HepG2 (cell line): ENCODE results near the gene LRRC27. TPM values are rescaled to one million over a fixed set of nuclear protein-coding genes. Genes with fewer than 3 reads are reported as not detected.

Experiments used
- ATAC-seq: fragments of 200-7000 bp; cut with Tn5 transposase; 3 replicates; pipeline ENCODE4 v1.9.1; 2020; ENCODE audit warnings: mild to moderate bottlenecking, moderate library complexity
- BruUV-seq: library from RNA; stranded (reverse); fragments of 400-500 nt; replicated peaks from 2 replicates; lab custom pipeline; 2021; lab: Mats Ljungman, UMichigan
- CTCF ChIA-PET: fragments of 300-600 bp; formaldehyde crosslinking; extraction: SDS; loops from one replicate; lab custom pipeline; 2021; ENCODE audit warnings: low total read pairs, inconsistent platforms, low intra/inter-chr PET ratio; lab: Yijun Ruan, JAX
- POLR2A ChIA-PET: fragments of 350-600 bp; sonication (Branson Sonifier 250); formaldehyde crosslinking; loops from one replicate; lab custom pipeline; 2020; ENCODE audit warnings: antibody characterized with exemption, inconsistent platforms; lab: Yijun Ruan, JAX
- DNase-seq: peaks from one replicate; pipeline ENCODE4 v3.0.0-alpha.2; 2015; ENCODE audit warnings: low spot score
- FAIRE-seq: peaks from 3 replicates; lab custom pipeline; 2011; peaks lifted over from hg19 to GRCh38; lab: Jason Lieb, UNC
- H2AFZ ChIP-seq: one replicate; pipeline ENCODE4 v1.6.1; 2011; ENCODE audit warnings: low read length, inconsistent platforms
- H3K27ac ChIP-seq: fragments of 300-600 bp; 3 replicates; pipeline ENCODE4 v1.8.0; 2011; ENCODE audit warnings: mixed run types, mild to moderate bottlenecking, mixed read lengths, low read length, inconsistent platforms; ENCODE audit not compliant: insufficient read depth; ENCODE audit errors: extremely low read length
- H3K27me3 ChIP-seq, 2 experiments: fragments of 200-600 bp in 1 of 2; 2 replicates in 1 of 2; 3 replicates in 1 of 2; pipeline versions ENCODE4 v1.6.0 to v1.8.0; 2011; ENCODE audit warnings: low read length in 2 of 2, mild to moderate bottlenecking in 2 of 2, moderate library complexity in 2 of 2, inconsistent platforms in 1 of 2; ENCODE audit not compliant: insufficient read depth in 2 of 2, control insufficient read depth in 1 of 2
- H3K36me3 ChIP-seq, 2 experiments: fragments of 200-600 bp in 1 of 2; replicated peaks in 1 of 2; 2 replicates in 1 of 2; 3 replicates in 1 of 2; pipeline versions ENCODE4 v1.5.1 to v1.8.0; 2011; ENCODE audit warnings: low read length in 2 of 2, inconsistent platforms in 1 of 2; ENCODE audit not compliant: insufficient read depth in 2 of 2, control insufficient read depth in 1 of 2
- H3K4me1 ChIP-seq: 2 replicates; pipeline ENCODE4 v1.5.1; 2012; ENCODE audit warnings: low read length, inconsistent platforms; ENCODE audit not compliant: insufficient read depth
- H3K4me2 ChIP-seq: 2 replicates; pipeline ENCODE4 v1.6.0; 2011; ENCODE audit warnings: low read depth, low read length, inconsistent platforms
- H3K4me3 ChIP-seq, 3 experiments: fragments of 200-600 bp in 1 of 3; sonication (generic), shearing (Covaris generic) in 1 of 3; replicated peaks in 1 of 3; 2 replicates each; pipeline ENCODE4 v1.5.1; 2011 to 2016; ENCODE audit warnings: low read length in 3 of 3, inconsistent platforms in 2 of 3, low read depth in 2 of 3, mild to moderate bottlenecking in 2 of 3, control low read depth in 1 of 3, mixed read lengths in 1 of 3; ENCODE audit not compliant: insufficient read depth in 1 of 3
- H3K79me2 ChIP-seq: one replicate; pipeline ENCODE4 v1.6.1; 2011; ENCODE audit warnings: low read length, inconsistent platforms; ENCODE audit not compliant: insufficient read depth
- H3K9ac ChIP-seq: 2 replicates; pipeline ENCODE4 v1.6.0; 2011; ENCODE audit warnings: mild to moderate bottlenecking, low read depth, low read length, inconsistent platforms; ENCODE audit not compliant: insufficient read depth
- H3K9me3 ChIP-seq: 2 replicates; pipeline ENCODE4 v1.5.1; 2012; ENCODE audit warnings: mild to moderate bottlenecking, low read length
- H4K20me1 ChIP-seq: 2 replicates; pipeline ENCODE4 v1.6.0; 2011; ENCODE audit warnings: inconsistent platforms, mild to moderate bottlenecking, low read length, moderate library complexity; ENCODE audit not compliant: insufficient read depth
- ARNT2 ChIP-seq: sonication (generic); formaldehyde crosslinking; IDR thresholded peaks from 2 replicates; pipeline ENCODE4 v1.8.0; 2022; ENCODE audit warnings: mild to moderate bottlenecking, low read depth, missing genetic modification reagents, moderate library complexity
- CBX5 ChIP-seq: sonication (generic); formaldehyde crosslinking; IDR thresholded peaks from 2 replicates; pipeline ENCODE4 v1.4.0; 2020; ENCODE audit warnings: missing genetic modification reagents, borderline replicate concordance
- CEBPB ChIP-seq: IDR thresholded peaks from 2 replicates; pipeline ENCODE4 v1.6.1; 2011; ENCODE audit warnings: low read depth, low read length, improper control_type of control experiment, borderline replicate concordance
- FOXA1 ChIP-seq, 2 experiments: fragments of 450-650 bp in 1 of 2; sonication (generic) in 1 of 2; formaldehyde crosslinking in 1 of 2; IDR thresholded peaks; 2 replicates each; pipeline versions ENCODE4 v1.4.0 to v1.6.1; 2016 to 2020; ENCODE audit warnings: missing genetic modification reagents in 1 of 2
- FOXM1 ChIP-seq: sonication (generic); formaldehyde crosslinking; IDR thresholded peaks from 2 replicates; pipeline ENCODE4 v1.5.0; 2020; ENCODE audit warnings: missing genetic modification reagents
- FOXP1 ChIP-seq, 2 experiments: fragments of 450-650 bp in 1 of 2; IDR thresholded peaks; 2 replicates each; pipeline ENCODE4 v1.6.1; 2017 to 2018; ENCODE audit warnings: antibody characterized with exemption in 1 of 2
- HDAC1 ChIP-seq: sonication (generic); formaldehyde crosslinking; IDR thresholded peaks from 2 replicates; pipeline ENCODE4 v1.5.1; 2020; ENCODE audit warnings: mild to moderate bottlenecking, missing genetic modification reagents
- KAT2B ChIP-seq: fragments of 150-350 bp; IDR thresholded peaks from 2 replicates; pipeline ENCODE4 v1.6.1; 2014; ENCODE audit warnings: low read depth, low read length, borderline replicate concordance
- TEAD2 ChIP-seq: sonication (generic); formaldehyde crosslinking; IDR thresholded peaks from 2 replicates; pipeline ENCODE4 v1.9.0; 2021; ENCODE audit warnings: missing genetic modification reagents
- TSC22D2 ChIP-seq: sonication (generic); formaldehyde crosslinking; IDR thresholded peaks from 2 replicates; pipeline ENCODE4 v1.5.1; 2020; ENCODE audit warnings: missing genetic modification reagents, mild to moderate bottlenecking, borderline replicate concordance
- ZNF678 ChIP-seq: sonication (generic); formaldehyde crosslinking; IDR thresholded peaks from 2 replicates; pipeline ENCODE4 v1.4.0; 2020; ENCODE audit warnings: mild to moderate bottlenecking, missing genetic modification reagents
- ZNF713 ChIP-seq: sonication (generic); formaldehyde crosslinking; IDR thresholded peaks from 2 replicates; pipeline ENCODE4 v1.4.0; 2020; ENCODE audit warnings: mild to moderate bottlenecking, missing genetic modification reagents
- ZNF761 ChIP-seq: sonication (generic); formaldehyde crosslinking; conservative IDR thresholded peaks from 2 replicates; pipeline ENCODE4 v1.4.0; 2020; ENCODE audit warnings: mild to moderate bottlenecking, missing genetic modification reagents
- ZNF773 ChIP-seq: sonication (generic); formaldehyde crosslinking; IDR thresholded peaks from 2 replicates; pipeline ENCODE4 v1.4.0; 2020; ENCODE audit warnings: missing genetic modification reagents, borderline replicate concordance
- WGBS: methylation state at CpG from one replicate; pipeline ENCODE4 v1.1.6; 2017; ENCODE audit warnings: low lambda C conversion rate; 5-methylcytosine and 5-hydroxymethylcytosine counted together
- in situ Hi-C: cut with HindIII; loops from 2 replicates; pipeline ENCODE4 v1.10.0; 2017; ENCODE audit warnings: low pct_unique_long_range_greater_than_20kb; ENCODE audit not compliant: extremely low pct_ligation_motif_present
- intact Hi-C: fragments of 100-400 bp; cut with micrococcal nuclease; formaldehyde crosslinking; loops from one replicate; pipeline ENCODE4 v1.10.0; 2022; ENCODE audit not compliant: unreplicated experiment
- polyA plus RNA-seq, 8 experiments: library from polyadenylated mRNA; depleted of rRNA in 3 of 8; stranded (reverse) in 7 of 8; unstranded in 1 of 8; fragments of >200 nt; fragmentation: Illumina TruSeq in 4 of 8; extraction: Trizol in 4 of 8; gene quantifications; 2 replicates each; pipeline versions ENCODE4 v1.2.1 to v1.2.3, GENCODE V29; 2011 to 2016; ENCODE audit warnings: low read depth in 4 of 8, missing spikeins in 1 of 8, mixed read lengths in 1 of 8; ENCODE audit not compliant: insufficient read depth in 1 of 8
- total RNA-seq, 5 experiments: library from RNA; depleted of rRNA; stranded (reverse); fragments of >200 nt; fragmentation: Illumina TruSeq; extraction: Trizol; gene quantifications; 2 replicates each; pipeline ENCODE4 v1.2.3, GENCODE V29; 2016; ENCODE audit warnings: low read depth in 1 of 5
- TF ChIP-seq, protein P1 (sequence below): sonication (generic); formaldehyde crosslinking; IDR thresholded peaks from 2 replicates; pipeline ENCODE4 v1.4.0; 2020; ENCODE audit warnings: missing genetic modification reagents, mild to moderate bottlenecking, borderline replicate concordance
- TF ChIP-seq, protein P2 (sequence below): IDR thresholded peaks from 2 replicates; pipeline ENCODE4 v1.6.1; 2016; ENCODE audit warnings: low read depth, borderline replicate concordance

Gene LRRC27
- total and polyA plus RNA-seq, 2 of the 13 experiments (the other 11 are each of a cell fraction or from before 2014, with no cell fraction given): 4.2 to 4.6 TPM

DNA sequence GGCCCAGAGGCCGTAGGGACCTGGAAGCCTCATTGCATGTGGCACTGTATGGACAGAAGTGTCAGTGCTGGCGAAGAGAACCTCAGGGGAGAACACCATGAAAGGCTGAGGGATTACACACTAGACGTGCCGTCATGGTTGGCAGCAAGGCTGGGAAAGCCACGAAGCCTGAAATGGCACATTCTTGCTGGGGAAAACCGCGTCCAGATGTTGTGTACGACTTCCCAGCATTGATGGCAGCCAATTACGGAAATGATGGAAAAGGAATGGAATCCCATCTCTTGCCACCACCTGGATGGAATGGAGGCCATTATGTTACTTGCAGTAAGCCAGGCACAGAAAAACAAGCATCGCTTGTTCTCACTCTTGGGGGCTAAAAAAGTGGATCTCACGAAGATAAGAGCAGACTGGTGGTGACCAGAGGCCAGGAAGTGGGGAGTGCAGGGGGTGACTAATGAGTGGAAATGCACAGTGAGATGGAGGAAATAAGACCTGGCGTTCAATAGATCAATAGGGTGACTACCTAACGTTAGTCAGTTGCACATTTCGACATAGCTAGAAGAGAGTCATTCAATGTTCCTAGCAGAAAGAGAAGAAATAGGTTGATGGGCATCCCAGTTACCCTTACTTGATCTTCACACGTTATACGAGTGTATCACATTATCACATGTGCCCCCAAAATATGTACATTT lies 50.4 kb downstream of the LRRC27 start:
- Histone ChIP-seq H3K9ac (no peak overlapping the region), H3K36me3 (no peaks in the 10 kb centered on the region), H4K20me1 (no peaks in the 10 kb centered on the region), H2AFZ (no peak overlapping the region), H3K4me1 (peaks cover 39% of the 10 kb centered on the region), H3K9me3 (no peaks in the 10 kb centered on the region), H3K79me2 (no peaks in the 10 kb centered on the region), H3K27me3 (peaks cover 3 to 33% of the 10 kb centered on the region in 2 experiments; a peak in 2 of 5 replicates), H3K27ac (no peak overlapping the region), H3K4me3 (no peak overlapping the region), H3K4me2 (no peak overlapping the region)
- BruUV-seq: no TSS peak
- CTCF ChIA-PET: no interaction called here
- DNase-seq (no peak), ATAC-seq (no peak), FAIRE-seq (no peak)
- intact Hi-C loops: no loop called here
- 52% methylated on average over 16 of the region's 16 CpGs for WGBS
- POLR2A ChIA-PET: no interaction called here
- in situ Hi-C loops: loop anchor here (10.0 kb wide), 1 partner anchor 252 kb away; no protein-coding TSS in a partner anchor
- TF ChIP-seq FOXP1 (IDR thresholded peaks at IDR 0.05): no peak
- no peak for TF ChIP-seq FOXP1 (CRISPR knock-in tag; IDR thresholded peaks at IDR 0.05)
- TF ChIP-seq FOXM1 (CRISPR knock-in tag): no peak
- peak; percentile 75; the same call in 1 of the 2 replicates for TF ChIP-seq KAT2B
- TF ChIP-seq ZNF773 (CRISPR knock-in tag): no peak
- TF ChIP-seq ZNF678 (CRISPR knock-in tag): no peak
- TF ChIP-seq CEBPB: peak; percentile 35; the same call in 1 of the 2 replicates
- TF ChIP-seq FOXA1 (IDR thresholded peaks at IDR 0.05): no peak
- no peak for TF ChIP-seq FOXA1 (CRISPR knock-in tag; IDR thresholded peaks at IDR 0.05)

DNA sequence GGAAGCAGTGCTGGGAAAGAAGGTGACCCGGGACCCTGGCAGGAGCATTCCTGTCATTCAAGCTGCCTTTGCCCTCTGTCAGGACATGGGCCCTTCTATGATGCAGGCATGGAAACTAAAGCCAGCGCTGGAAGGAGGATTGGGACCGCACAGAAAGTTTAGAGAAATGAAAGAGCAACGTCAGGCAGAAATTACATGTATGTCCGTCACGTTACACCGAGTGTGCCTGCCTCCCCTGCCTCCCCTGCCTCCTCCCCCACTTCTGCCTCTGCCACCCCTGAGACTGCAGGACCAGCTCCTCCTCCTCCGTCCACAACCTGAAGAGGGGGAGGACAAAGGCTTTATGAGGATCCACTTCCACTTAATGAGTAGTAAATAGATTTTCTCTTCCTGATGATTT lies 51.1 kb downstream of the LRRC27 start:
- no TSS peak for BruUV-seq
- DNase-seq (no peak), ATAC-seq (no peak; the same call in 2 of the 3 replicates), FAIRE-seq (no peak)
- CTCF ChIA-PET: no interaction called here
- Histone ChIP-seq H2AFZ (no peak overlapping the region), H3K4me2 (peak overlapping the region; percentile 60), H4K20me1 (no peaks in the 10 kb centered on the region), H3K4me3 (peak overlapping the region in 1 of 3 experiments; percentile 4; a peak in 1 of 6 replicates), H3K9ac (no peak overlapping the region), H3K27ac (no peak overlapping the region), H3K79me2 (no peaks in the 10 kb centered on the region), H3K27me3 (peaks cover 3 to 32% of the 10 kb centered on the region in 2 experiments; a peak in 2 of 5 replicates), H3K4me1 (peaks cover 43% of the 10 kb centered on the region), H3K9me3 (no peaks in the 10 kb centered on the region), H3K36me3 (no peaks in the 10 kb centered on the region)
- intact Hi-C loops (no loop called here), in situ Hi-C loops (loop anchor here (10.0 kb wide), 1 partner anchor 252 kb away; no protein-coding TSS in a partner anchor)
- POLR2A ChIA-PET: no interaction called here
- WGBS: 11% methylated on average over 8 of the region's 8 CpGs
- no peak for TF ChIP-seq HDAC1
- TF ChIP-seq, protein P1, sequence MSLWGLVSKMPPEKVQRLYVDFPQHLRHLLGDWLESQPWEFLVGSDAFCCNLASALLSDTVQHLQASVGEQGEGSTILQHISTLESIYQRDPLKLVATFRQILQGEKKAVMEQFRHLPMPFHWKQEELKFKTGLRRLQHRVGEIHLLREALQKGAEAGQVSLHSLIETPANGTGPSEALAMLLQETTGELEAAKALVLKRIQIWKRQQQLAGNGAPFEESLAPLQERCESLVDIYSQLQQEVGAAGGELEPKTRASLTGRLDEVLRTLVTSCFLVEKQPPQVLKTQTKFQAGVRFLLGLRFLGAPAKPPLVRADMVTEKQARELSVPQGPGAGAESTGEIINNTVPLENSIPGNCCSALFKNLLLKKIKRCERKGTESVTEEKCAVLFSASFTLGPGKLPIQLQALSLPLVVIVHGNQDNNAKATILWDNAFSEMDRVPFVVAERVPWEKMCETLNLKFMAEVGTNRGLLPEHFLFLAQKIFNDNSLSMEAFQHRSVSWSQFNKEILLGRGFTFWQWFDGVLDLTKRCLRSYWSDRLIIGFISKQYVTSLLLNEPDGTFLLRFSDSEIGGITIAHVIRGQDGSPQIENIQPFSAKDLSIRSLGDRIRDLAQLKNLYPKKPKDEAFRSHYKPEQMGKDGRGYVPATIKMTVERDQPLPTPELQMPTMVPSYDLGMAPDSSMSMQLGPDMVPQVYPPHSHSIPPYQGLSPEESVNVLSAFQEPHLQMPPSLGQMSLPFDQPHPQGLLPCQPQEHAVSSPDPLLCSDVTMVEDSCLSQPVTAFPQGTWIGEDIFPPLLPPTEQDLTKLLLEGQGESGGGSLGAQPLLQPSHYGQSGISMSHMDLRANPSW (CRISPR knock-in tag): no peak
- TF ChIP-seq TSC22D2 (CRISPR knock-in tag): no peak
- TF ChIP-seq ARNT2 (CRISPR knock-in tag): no peak
- no peak for TF ChIP-seq TEAD2
- TF ChIP-seq, protein P2, sequence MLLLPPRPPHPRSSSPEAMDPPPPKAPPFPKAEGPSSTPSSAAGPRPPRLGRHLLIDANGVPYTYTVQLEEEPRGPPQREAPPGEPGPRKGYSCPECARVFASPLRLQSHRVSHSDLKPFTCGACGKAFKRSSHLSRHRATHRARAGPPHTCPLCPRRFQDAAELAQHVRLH: no peak
- no peak for TF ChIP-seq ZNF761 (CRISPR knock-in tag)
- no peak for TF ChIP-seq CBX5 (CRISPR knock-in tag)
- no peak for TF ChIP-seq ZNF713 (CRISPR knock-in tag)
